Right lung (tissue), 5 donors: ENCODE results near the gene PPP1R3F. TPM values are rescaled to one million over a fixed set of nuclear protein-coding genes. Genes with fewer than 3 reads are reported as not detected.

Source experiments
- DNase-seq, 2 donors: peaks; one replicate each; pipeline ENCODE4 v3.0.0-alpha.2; 2013
- polyA plus RNA-seq, 5 donors: library from polyadenylated mRNA; unstranded; fragments of 120-200 nt; gene quantifications; one replicate each; pipeline versions ENCODE4 v1.2.1 to v1.2.3, GENCODE V29; 2013; ENCODE audit warnings: inconsistent platforms in 1 of 5, low replicate concordance in 1 of 5; ENCODE audit not compliant: insufficient read length in 5 of 5, insufficient read depth in 1 of 5

The PPP1R3F gene
- polyA plus RNA-seq, 5 donors: 4.8 to 8.1 (median 5.8) TPM

DNA sequence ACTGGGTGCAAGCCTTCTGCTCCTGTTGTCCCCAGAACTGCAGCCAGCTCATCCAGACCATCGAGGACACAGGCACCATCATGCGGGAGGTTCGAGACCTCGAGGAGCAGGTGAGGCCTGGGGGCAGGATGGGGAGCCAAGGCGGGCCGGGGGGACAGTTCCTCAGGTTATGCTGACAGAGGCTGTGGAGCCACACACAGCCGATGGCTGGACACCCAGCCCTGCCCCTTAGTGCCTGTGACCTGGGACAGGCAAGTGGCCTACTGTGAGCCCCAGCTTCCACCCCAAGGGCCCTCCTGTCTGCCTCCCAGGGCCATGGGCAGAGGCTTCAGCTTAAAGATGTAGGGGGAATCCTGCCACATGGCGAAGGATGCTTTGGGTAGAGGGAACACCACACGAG is 20.0 kb upstream of the PPP1R3F start:
- no peak for DNase-seq

DNA sequence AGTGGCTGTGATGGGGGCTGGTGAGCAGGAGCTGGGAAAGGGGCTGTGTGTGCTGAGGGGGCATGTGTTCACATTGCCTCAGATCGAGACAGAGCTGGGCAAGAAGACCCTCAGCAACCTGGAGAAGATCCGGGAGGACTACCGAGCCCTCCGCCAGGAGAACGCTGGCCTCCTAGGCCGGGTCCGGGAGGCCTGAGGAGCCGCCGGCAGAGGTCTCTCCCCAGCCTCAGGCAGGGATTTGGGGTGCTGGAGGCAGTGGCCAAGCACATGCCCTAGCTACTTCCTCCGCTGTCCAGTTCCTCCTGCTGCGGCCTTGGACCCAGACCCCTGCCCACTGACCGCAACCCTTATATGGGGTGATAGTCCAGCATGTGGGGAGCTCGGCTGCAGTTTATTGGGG is 19.5 kb upstream of the PPP1R3F start:
- no peak for DNase-seq

DNA sequence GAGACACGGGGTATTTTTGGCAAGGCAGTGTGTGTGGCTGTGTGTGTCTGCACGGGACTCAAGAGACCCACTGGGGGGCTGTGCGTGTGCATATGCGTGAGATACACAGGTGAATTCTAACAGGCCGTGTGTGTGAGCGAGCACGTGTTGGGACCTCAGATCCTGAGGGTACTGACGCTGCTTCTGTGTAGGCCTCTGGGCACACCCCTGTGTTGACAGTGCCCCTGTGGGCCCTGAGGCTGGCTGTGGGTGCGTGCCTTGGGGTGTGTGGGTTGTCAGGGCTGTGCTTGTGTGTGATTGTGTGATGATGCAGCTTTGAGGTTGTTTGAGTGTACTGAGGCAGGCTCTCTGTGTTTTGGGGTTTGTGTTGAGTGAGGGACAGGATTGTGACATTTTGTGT is 19.0 kb upstream of the PPP1R3F start:
- DNase-seq: no peak

DNA sequence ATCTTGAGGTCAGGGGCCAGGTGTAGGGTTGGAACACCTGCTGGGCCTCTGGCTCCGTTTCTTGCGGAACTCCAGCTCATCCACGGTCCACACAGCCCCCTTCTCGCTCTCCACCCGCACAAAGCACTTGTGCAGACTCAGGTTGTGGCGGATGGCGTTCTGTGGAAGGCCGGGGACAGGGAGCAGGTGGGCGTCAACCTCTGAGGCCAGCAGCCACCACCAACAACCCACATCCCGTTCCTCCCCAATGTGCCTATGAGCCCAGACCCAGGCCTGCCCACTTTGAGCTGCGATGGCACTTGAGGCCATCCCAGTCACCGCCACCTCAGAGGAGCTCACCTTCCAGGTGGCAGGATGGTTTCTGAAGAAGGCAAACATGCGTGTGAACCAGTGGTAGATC is 18.3 kb upstream of the PPP1R3F start:
- DNase-seq: no peak

DNA sequence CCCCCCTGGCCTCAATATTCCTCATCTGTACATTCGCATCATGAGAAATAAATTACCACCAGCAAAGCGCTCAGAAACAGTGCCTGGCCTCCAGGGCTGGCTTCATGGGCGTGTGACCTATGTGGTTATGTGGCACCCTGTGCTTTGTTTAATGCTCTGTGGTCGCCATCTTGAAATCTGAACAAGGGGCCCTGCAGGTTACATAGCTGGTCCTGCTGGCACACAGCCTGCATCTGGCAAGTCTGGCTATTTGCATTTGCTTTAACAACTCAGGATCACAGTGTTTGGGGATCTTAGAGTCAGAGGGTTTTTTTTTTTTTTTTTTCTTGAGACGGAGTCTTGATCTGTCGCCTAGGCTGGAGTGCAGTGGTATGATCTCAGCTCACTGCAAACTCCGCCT is 15.0 kb upstream of the PPP1R3F start:
- DNase-seq: no peak

DNA sequence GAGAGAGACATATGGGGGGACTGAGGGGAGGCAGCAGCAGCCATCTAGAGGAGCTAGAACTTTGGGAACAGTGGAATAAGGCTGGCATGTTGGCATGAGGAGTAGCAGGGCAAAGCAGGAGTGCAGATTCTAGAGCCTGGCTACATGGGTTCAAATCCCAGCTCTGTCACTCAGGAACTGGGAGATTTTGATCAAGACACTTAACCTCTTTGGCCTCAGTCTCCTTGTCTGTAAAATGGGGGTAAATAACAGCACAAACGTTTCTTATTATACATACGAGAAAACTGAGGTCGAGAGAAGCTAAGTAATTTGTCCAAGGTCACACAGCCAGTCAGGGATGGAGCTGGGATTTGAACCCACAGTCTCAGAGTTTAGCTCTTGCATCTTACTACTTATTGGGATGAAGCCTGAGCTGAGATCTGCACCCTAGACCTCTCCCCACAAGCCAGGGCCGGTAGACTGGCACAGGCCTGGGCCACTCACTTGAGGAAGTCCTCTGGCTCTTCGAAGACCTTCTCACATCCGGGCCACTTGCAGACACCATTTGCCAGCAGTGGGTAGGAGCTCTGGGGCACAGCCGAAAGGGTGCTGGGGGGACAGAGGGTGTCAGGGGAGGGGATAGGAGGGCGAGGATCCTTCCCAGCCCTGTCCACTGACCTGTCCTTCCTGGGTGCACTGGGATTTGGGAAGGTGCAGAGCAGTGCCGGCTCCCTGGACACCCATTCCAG is 13.2 kb upstream of the PPP1R3F start:
- DNase-seq: no peak

DNA sequence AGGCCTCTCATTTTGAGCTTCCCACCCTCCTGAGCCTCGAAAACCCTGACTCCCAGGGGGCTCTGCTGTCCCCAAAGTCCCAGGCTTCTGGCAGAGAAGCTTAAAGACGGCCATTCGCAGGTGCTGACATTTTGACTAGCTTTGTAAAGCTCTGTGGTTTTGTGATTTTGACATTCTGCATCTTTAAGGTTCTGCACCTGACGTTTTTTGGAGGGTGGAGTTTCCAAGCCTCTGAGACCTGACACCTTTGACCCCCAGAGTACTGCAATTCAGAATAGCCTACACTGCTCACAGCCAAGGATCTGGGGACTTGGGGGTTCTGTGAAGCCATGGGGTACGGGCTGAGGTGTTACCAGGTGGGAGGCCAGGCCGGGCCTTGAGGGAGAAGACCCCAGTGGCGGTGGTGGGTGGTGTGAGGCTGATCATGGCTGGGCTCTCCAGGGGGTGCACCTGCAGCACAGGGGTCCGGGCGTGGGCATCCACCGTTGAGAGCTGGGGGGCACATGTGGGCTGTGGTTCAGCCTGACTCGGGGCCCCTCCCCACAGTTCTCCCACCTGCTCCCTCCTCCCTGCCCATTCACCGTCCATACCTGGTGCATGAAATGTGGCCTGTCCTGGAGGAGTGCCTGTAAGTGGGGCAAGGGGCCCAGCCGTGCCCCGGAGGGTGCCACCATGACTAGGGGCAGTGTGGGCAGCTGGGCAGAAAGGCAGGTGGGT is 12.4 kb upstream of the PPP1R3F start:
- DNase-seq: no peak

DNA sequence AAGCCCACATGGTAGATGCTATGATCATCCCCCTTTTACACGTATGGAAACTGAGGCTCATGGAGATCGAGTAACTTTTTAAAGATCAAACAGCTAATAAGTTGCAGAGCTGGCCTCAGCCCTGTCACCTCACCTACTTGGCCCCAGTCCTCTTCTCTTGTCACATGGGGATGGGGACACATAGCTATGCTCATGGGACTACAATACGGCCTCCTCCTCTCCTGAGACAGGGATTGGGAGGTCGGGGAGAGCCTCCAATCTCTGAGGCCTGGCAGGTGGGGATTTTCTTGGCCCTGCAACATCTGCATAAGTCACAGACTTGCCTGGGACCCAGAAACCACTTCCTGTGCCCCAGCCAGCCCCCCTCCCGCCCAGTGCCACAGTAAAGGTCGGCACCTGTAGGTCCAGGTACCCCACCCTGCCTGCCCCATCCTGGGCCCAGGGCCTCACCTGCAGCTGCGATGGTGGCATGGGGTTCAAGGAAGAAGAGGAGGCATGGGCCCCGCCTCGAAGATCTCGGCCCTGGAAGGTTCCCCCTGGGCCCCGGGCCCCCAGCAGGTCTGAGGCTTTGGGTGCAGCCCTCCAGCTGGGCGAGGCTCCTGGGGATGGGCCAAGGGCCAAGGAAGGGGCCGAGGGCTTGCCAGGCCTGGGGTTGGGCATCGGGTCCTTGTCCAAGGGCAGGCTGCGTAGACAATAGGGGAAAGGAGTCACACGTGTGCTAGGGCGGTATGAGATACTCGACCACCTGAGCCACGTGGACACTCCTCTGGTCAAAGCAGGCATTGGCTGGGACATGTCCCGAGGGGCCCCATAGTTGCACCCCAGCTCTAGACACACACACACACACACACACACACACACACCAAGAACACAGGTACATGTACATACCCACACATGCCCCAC is 11.5 kb upstream of the PPP1R3F start:
- no peak for DNase-seq

DNA sequence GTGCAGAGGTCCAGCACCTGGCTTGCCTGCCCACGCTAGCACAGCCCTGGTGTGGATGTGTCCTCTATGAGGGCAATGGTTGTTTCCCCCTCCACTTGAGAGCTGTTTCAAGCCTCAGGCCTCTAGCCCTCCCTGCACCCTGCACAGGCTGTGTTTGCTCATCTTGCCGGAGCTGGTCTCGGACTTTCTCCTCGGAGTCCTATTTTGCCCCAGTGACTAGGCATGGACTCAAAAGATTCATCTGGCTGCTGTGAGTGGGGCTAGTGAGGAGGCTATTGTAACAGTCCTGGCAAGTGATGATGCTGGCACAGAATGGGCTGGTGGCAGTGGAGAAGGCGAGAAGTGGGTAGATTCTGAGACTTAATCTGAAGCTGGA is 10.9 kb upstream of the PPP1R3F start:
- DNase-seq: no peak

DNA sequence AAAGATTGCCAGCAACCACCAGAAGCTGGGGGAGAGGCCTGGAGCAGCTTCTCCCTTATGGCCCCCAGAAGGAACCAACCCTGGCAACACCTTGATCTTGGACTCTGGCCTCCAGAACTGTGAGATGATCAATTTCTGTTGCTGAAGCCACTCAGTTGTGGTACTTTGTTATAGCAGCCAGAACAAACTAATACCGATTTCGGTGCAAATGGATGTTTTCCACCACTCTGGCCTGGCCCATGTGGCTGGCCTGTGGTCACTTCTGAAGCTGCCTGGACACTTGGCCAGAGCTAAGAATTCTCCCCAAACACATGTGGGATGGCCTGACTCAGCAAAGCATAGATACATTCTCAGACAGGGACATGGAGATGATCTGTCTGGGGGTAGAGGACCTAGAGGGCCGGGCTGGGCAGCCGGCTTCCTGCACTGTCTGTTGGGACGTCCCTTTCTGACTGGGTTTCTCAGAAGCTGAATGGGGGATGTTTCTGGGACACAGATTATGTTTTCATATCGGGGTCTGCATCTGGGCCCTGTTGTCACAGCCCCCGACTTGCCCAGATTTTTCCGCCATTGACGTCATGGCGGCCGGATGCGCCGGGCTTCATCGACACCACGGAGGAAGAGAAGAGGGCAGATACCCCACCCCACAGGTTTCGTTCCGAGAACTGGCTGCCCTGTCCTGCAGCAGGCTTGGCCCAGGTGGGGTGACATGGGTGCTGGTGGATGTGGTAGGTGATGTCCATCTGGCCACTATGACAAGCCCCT is 9.2 kb upstream of the PPP1R3F start:
- DNase-seq: no peak

DNA sequence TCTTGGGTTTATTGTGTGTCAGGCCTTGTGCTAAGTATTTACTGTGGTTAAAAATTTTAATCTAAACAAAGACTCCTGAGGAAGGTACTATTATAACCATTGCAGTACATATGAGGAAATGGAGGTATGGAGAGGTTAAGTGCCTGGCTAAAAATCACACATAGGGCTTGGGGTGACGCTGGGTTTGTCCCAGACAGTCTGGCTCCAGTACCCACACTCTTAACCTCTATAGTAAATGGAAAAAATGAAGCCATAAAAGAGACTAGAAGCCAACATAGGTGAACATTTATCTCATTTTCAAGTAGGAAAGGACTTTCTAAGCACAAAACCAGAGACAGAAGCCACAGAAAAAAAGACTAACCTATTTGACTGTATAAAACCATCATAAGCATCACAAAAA is 7.0 kb upstream of the PPP1R3F start:
- DNase-seq: no peak

DNA sequence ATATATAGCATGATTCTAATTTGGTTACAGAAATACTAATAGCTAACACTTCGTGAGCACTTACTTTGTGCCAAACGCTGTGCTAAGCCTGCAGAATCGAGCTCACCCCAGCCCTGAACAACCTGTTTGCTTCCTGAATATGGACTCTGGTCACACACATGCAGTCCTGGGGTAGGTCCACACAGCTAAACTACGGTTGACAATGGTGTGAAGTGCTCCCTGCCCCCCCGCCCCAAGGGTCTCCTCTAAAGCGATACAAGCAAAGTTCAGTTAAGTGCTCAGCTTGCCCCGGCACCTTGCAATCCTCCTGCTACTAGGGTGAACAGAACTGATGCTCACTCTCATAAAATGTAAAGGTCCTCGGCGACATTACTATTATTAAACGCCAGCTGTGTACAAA is 6.0 kb upstream of the PPP1R3F start:
- DNase-seq: no peak

DNA sequence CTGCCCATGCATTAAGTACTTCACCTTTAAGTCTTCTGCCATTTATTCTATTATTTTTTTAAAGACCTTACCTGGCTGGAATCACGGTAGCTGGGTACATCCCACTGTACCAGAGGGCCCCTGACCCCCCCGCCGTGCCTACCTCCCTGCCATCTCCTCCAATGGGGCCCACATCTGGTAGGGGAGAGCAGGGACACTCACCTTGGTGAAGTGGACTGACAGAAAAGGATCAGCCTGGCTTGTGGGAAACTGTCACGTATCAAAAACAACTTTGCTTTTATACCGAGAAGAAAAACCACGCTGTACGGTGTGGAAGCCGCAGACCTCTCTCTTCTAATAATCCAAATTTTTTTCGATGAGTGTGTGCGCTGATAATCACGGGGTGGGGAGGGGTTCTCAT is 5.1 kb upstream of the PPP1R3F start, which contains the start of gene FOXP3:
FOXP3 (minus strand) TSS at position 251 of the 400 bp plus-strand sequence. CDS start 6,205 bp downstream, outside the sequence.
- DNase-seq: no peak

DNA sequence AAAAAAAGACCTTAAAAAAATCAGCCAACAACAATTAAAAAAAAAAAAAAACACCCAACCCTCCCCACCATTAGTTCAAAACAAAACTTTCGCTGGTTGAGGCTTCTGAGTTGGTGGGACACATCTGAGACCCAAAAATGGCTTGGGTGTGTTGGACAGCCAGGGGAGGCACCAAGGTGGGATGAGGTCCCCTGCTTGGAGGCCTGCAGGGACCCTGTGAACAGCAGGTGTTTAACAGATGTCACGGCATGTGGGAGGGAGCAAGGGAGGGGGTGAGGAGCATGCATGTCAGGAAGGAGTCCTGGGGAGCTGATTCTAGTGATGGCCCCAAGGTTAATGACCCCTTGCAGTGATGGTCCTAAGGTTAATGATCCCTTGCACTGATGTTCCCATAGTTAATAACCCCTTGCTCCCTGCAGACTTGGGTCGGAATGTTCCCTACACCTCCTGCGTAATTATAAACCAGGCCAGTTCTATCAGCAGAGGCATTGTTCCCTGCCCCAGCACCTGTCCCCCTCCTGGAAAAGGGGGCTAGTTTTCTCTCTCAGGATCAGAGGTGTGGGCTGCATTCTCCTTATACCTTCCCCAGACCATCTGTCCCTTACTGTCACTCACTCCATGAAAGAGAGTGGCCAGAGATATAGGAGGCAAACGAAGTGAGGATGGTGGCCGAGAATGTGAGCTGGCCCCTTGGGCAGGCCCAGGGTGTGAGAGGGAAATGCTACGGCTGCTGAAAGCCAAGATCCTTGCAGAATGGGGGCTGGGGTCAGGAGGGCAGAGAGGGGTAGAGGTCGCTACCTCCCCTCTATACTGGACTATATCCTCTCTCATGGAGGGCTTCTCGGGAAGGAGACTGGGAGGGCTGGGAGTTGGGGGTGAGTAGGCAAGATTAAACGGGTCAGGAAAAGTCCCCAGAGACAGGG is 2.8 kb upstream of the PPP1R3F start:
- DNase-seq: no peak

DNA sequence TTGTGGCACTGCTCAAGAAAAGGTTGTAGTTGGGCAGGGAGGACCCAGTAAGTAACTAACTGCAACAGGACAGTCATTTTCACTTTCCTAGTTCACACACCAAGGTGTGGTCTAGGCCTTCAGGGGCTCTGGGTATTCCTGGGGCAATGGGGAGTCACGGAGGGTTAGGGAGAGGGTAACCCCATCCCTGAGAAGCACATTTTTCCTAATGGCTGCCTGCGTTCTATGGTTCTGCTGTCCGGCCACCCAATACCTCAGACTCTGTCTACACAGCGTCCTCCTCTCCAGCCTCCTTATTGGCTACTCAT is 937 bp upstream of the PPP1R3F start:
- no peak for DNase-seq

DNA sequence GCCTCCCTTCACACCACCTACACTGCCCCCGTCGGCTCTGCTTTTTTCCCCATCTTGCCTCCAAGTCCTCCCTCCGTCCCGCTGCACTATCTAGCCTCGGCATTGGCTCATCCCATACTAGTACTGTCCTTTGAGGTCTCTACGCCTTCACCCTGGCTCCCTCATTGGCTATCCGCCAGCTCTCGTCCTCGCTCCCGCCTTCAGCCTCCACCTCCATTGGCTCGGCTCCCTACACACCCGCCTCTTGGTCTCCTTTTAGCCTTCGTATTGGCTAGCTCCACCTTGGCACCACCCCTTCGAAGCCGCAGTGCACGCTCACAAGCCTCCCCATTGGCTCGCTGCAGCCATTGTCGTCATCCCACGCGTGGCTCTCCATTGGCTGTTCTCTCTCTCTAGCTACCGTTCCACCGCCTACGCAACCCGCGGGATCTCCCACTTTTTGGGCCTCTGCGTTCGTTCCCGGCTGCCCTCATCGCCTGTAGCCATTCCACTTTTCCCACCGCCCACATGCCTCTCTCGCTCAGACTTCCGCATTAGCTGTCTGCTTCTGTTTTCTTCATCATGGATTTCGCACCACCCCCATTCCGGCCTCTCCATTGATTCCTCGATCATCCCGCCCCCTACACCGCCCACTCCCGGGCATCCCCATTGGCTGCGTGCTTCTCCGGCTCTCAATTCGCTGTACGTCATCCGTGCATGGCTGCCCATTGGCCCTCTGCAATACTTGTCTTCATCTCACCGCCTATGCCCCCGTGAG is 405 bp upstream of the PPP1R3F start:
- DNase-seq: peak; percentile 94 to 95

DNA sequence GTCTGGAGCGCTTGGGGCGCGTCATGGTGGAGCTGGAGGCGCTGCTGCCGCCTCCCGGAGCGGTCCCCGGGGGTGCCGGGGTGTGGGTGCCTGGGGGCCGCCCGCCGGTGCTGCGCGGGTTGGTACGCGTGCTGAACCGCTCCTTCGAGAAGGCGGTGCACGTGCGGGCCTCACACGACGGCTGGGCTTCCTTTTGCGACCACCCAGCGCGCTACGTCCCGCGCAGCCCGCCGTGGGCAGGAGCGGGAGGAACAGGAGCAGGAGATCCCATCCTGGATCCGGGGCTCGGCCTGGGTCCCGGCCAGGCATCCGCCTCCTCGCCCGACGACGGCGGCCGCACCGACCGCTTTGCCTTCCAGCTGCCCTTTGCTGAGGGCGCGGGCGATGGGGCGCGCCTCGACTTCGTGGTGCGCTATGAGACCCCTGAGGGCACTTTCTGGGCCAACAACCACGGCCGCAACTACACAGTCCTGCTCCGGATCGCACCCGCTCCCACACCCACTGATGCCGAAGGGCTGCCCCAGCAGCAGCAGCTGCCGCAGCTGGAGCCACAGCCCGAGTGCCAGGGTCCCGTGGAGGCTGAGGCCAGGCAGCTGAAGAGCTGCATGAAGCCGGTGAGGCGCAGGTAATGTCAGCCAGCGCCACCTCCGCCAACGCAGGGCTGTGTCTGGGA is 792 bp downstream of the PPP1R3F start:
- DNase-seq: no peak

DNA sequence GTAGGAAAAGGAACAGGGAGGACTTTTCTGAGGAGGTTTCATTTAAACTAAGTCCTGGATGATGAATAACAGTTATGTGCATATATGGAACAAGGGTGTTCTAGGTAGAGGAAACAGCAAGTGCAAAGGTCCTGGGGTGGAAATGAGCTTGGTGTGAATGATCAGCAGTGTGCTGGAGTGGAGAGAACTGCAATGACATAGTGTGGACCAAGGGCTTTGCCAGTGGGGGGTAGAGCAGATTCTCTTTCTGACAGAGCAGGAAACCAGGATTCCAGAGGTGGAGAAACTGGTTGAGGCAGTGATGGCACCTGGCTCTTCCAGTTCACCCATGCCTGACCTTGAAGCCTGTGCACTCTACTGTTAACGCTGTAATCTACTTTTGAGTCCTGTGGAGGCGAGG is 1.7 kb downstream of the PPP1R3F start:
- DNase-seq: no peak

DNA sequence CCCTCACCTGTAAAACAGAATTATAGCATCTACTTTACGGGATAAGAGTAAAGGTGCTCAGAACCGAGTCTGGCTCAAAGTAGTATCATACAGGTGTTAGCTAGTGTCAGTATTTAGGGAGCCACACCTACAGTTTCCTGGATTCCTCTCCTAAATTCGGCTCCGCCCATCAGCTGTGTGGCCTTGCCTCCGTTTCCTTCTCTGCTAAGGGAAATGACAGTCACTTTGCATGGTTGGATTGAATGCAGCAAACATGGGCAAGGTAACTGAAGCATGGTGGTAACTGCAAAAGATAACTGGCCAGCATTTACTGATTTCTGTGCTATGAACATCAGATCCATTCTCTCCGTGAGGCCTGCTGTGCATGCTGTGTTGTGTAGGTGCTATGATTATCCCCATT is 2.8 kb downstream of the PPP1R3F start:
- no peak for DNase-seq
